ENCODE data around the gene GGCX. TPM values are rescaled to one million over a fixed set of nuclear protein-coding genes. Genes with fewer than 3 reads are reported as not detected.

The GGCX gene
- total and polyA plus RNA-seq, 9 of the 15 experiments (the other 6 are each of a cell fraction or from before 2014, with no cell fraction given): 14.4 to 47.1 (median 28.1) TPM

DNA sequence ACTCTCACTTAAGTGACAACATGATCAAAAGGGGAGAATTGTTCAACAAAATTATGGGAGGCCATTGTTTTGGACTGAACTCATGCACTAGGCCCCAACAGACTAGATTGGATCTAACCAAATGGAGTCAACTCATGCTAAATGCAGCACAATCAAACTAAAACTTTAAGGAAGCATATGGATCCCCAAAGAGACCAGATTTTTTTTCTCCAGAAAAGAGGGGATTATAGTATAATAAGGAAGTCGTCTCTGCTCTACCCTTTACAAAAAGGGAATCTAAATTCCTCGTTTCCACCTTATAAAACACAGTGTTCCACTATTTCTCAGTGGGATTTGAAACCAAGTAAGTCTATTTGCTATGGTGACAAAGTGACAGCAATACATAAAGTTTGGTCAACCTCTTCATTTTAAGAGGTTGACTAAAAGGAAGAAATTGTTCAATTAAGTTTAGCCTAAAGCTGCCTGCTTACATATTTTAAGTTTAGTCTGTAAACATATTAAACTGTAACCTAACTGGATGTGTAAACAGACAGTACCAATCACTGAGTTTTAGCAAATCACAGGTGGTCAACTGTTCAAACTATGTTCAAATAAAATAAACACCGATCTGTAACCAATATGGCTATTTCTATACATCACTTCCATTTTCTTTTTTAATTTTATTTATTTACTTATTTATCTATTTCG, 63.2 kb downstream of the GGCX start (continued):
- peak; percentile 39; the same call in 1 of the 2 replicates for TF ChIP-seq ZNF324 (CRISPR knock-in tag; IDR thresholded peaks at IDR 0.05)
- TF ChIP-seq, protein P1, sequence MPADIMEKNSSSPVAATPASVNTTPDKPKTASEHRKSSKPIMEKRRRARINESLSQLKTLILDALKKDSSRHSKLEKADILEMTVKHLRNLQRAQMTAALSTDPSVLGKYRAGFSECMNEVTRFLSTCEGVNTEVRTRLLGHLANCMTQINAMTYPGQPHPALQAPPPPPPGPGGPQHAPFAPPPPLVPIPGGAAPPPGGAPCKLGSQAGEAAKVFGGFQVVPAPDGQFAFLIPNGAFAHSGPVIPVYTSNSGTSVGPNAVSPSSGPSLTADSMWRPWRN (IDR thresholded peaks at IDR 0.05; ENCODE audit: low read depth): no peak
- peak; percentile 97 for TF ChIP-seq ZNF175 (CRISPR knock-in tag; IDR thresholded peaks at IDR 0.05; ENCODE audit: low read depth)
- no peak for TF ChIP-seq MAFF (IDR thresholded peaks at IDR 0.05; ENCODE audit: low read length)
- TF ChIP-seq KLF6 (CRISPR knock-in tag; IDR thresholded peaks at IDR 0.05; ENCODE audit: borderline replicate concordance): peak; percentile 94
- 0 out of 2 replicates have a peak, but pooled peaks have one; percentile 29 for TF ChIP-seq ZNF23 (CRISPR knock-in tag; IDR thresholded peaks at IDR 0.05)
- peak; percentile 92 for TF ChIP-seq ZNF668 (CRISPR knock-in tag; IDR thresholded peaks at IDR 0.05)
- peak; percentile 85; the same call in 1 of the 2 replicates for TF ChIP-seq ERF (CRISPR knock-in tag; IDR thresholded peaks at IDR 0.05)
- TF ChIP-seq, protein P2, sequence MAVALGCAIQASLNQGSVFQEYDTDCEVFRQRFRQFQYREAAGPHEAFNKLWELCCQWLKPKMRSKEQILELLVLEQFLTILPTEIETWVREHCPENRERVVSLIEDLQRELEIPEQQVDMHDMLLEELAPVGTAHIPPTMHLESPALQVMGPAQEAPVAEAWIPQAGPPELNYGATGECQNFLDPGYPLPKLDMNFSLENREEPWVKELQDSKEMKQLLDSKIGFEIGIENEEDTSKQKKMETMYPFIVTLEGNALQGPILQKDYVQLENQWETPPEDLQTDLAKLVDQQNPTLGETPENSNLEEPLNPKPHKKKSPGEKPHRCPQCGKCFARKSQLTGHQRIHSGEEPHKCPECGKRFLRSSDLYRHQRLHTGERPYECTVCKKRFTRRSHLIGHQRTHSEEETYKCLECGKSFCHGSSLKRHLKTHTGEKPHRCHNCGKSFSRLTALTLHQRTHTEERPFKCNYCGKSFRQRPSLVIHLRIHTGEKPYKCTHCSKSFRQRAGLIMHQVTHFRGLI (CRISPR knock-in tag; IDR thresholded peaks at IDR 0.05): peak; percentile 90
- no peak for TF ChIP-seq ZNF124 (CRISPR knock-in tag; IDR thresholded peaks at IDR 0.05)
- TF ChIP-seq, protein P3, sequence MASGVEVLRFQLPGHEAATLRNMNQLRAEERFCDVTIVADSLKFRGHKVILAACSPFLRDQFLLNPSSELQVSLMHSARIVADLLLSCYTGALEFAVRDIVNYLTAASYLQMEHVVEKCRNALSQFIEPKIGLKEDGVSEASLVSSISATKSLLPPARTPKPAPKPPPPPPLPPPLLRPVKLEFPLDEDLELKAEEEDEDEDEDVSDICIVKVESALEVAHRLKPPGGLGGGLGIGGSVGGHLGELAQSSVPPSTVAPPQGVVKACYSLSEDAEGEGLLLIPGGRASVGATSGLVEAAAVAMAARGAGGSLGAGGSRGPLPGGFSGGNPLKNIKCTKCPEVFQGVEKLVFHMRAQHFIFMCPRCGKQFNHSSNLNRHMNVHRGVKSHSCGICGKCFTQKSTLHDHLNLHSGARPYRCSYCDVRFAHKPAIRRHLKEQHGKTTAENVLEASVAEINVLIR (CRISPR knock-in tag; IDR thresholded peaks at IDR 0.05): peak; percentile 68; the same call in 1 of the 2 replicates
- TF ChIP-seq, protein P4, sequence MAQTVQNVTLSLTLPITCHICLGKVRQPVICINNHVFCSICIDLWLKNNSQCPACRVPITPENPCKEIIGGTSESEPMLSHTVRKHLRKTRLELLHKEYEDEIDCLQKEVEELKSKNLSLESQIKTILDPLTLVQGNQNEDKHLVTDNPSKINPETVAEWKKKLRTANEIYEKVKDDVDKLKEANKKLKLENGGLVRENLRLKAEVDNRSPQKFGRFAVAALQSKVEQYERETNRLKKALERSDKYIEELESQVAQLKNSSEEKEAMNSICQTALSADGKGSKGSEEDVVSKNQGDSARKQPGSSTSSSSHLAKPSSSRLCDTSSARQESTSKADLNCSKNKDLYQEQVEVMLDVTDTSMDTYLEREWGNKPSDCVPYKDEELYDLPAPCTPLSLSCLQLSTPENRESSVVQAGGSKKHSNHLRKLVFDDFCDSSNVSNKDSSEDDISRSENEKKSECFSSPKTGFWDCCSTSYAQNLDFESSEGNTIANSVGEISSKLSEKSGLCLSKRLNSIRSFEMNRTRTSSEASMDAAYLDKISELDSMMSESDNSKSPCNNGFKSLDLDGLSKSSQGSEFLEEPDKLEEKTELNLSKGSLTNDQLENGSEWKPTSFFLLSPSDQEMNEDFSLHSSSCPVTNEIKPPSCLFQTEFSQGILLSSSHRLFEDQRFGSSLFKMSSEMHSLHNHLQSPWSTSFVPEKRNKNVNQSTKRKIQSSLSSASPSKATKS (CRISPR knock-in tag; IDR thresholded peaks at IDR 0.05): peak; percentile 70; the same call in 1 of the 2 replicates
- TF ChIP-seq ZKSCAN8 (CRISPR knock-in tag; IDR thresholded peaks at IDR 0.05): peak; percentile 68; the same call in 1 of the 2 replicates
- TF ChIP-seq ZNF140 (CRISPR knock-in tag; IDR thresholded peaks at IDR 0.05): peak; percentile 75; the same call in 1 of the 2 replicates
- TF ChIP-seq, protein P5, sequence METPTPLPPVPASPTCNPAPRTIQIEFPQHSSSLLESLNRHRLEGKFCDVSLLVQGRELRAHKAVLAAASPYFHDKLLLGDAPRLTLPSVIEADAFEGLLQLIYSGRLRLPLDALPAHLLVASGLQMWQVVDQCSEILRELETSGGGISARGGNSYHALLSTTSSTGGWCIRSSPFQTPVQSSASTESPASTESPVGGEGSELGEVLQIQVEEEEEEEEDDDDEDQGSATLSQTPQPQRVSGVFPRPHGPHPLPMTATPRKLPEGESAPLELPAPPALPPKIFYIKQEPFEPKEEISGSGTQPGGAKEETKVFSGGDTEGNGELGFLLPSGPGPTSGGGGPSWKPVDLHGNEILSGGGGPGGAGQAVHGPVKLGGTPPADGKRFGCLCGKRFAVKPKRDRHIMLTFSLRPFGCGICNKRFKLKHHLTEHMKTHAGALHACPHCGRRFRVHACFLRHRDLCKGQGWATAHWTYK (CRISPR knock-in tag; IDR thresholded peaks at IDR 0.05): peak; percentile 88
- no peak for TF ChIP-seq NFXL1 (CRISPR knock-in tag; IDR thresholded peaks at IDR 0.05)
- peak; percentile 95 for TF ChIP-seq ZNF584 (CRISPR knock-in tag; IDR thresholded peaks at IDR 0.05; ENCODE audit: low read depth)
- TF ChIP-seq, protein P6, sequence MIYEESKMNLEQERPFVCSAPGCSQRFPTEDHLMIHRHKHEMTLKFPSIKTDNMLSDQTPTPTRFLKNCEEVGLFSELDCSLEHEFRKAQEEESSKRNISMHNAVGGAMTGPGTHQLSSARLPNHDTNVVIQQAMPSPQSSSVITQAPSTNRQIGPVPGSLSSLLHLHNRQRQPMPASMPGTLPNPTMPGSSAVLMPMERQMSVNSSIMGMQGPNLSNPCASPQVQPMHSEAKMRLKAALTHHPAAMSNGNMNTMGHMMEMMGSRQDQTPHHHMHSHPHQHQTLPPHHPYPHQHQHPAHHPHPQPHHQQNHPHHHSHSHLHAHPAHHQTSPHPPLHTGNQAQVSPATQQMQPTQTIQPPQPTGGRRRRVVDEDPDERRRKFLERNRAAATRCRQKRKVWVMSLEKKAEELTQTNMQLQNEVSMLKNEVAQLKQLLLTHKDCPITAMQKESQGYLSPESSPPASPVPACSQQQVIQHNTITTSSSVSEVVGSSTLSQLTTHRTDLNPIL (CRISPR knock-in tag; IDR thresholded peaks at IDR 0.05): peak; percentile 86; the same call in 1 of the 2 replicates
- TF ChIP-seq FOXK1 (CRISPR knock-in tag; IDR thresholded peaks at IDR 0.05; ENCODE audit: borderline replicate concordance): no peak

Measured in K562 (cell line).